Measurements from ENCODE around the gene RANGAP1. TPM values are rescaled to one million over a fixed set of nuclear protein-coding genes. Genes with fewer than 3 reads are reported as not detected.

Gene RANGAP1
- total and polyA plus RNA-seq, 8 donors = 18.9 to 127 (median 38.5) TPM

- intact Hi-C loops (cut with DNase I; ENCODE audit: low total_unique reads) = no loop called here
- no peak overlapping the region for H3K27ac ChIP-seq
- no peaks in the 10 kb centered on the region for H3K9me3 ChIP-seq
- H3K36me3 ChIP-seq = peaks cover 52 to 77% (median 75%) of the 10 kb centered on the region in 4 donors
- no peak for DNase-seq
- H3K27me3 ChIP-seq = no peaks in the 10 kb centered on the region
- no peaks in the 10 kb centered on the region for H3K4me1 ChIP-seq
- 86 to 94% (median 88%) methylated on average over 5 to 6 of the region's 6 CpGs for WGBS, 5 donors
- TF ChIP-seq EP300 (IDR thresholded peaks at IDR 0.05) (no peak), POLR2AphosphoS5 (IDR thresholded peaks at IDR 0.05) (no peak), POLR2A (IDR thresholded peaks at IDR 0.05) (no peak)
- TF ChIP-seq, protein P1, sequence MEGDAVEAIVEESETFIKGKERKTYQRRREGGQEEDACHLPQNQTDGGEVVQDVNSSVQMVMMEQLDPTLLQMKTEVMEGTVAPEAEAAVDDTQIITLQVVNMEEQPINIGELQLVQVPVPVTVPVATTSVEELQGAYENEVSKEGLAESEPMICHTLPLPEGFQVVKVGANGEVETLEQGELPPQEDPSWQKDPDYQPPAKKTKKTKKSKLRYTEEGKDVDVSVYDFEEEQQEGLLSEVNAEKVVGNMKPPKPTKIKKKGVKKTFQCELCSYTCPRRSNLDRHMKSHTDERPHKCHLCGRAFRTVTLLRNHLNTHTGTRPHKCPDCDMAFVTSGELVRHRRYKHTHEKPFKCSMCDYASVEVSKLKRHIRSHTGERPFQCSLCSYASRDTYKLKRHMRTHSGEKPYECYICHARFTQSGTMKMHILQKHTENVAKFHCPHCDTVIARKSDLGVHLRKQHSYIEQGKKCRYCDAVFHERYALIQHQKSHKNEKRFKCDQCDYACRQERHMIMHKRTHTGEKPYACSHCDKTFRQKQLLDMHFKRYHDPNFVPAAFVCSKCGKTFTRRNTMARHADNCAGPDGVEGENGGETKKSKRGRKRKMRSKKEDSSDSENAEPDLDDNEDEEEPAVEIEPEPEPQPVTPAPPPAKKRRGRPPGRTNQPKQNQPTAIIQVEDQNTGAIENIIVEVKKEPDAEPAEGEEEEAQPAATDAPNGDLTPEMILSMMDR (IDR thresholded peaks at IDR 0.05) = no peak
- no peak overlapping the region for H3K4me3 ChIP-seq
Measured at GRCh38 chr22:41229215-41229614, 56.8 kb downstream of the RANGAP1 start.

DNA sequence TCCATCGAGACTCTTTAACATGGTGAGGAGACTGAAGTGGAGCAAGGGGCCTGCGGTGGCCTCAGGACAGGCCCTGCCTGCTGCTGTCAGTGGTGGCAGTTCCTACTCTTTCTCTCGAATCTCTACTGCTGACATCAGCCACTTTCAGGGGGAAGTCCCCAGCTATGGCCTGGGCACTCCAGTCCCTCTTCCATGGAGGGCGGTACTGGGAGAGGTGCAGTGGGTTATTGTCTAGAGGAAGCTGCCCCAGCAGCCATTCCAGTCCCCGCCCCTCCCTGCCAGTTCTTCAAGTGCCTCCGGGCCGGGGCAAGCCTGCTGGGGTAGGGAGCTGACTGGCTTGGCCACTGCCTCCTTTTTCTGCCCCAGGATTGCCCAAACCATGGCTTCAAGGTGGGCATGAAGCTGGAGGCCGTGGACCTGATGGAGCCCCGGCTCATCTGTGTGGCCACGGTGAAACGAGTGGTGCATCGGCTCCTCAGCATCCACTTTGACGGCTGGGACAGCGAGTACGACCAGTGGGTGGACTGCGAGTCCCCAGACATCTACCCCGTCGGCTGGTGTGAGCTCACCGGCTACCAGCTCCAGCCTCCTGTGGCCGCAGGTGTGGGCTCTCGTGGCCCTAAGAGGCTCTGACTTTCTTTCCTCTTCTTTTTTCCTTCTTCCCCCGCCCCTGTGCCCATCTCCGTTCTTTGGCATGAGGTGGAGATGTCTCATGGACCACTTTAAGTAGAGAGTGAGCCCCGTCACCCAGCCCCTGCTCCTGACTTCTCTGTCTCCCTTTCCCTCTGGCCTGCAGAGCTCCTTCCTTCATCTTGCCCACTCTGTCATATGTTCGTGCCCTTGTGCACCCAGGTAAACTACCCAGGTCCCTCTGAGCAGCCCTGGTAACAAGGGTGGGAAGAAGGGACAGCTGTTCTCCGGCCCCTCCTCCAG, 59.0 kb downstream of the RANGAP1 start:
- peaks cover 70 to 100% (median 97%) of the 10 kb centered on the region in 4 donors for H3K36me3 ChIP-seq
- no peak for DNase-seq
- WGBS, 5 donors = 90 to 95% (median 93%) methylated on average over 26 of the region's 26 CpGs

DNA sequence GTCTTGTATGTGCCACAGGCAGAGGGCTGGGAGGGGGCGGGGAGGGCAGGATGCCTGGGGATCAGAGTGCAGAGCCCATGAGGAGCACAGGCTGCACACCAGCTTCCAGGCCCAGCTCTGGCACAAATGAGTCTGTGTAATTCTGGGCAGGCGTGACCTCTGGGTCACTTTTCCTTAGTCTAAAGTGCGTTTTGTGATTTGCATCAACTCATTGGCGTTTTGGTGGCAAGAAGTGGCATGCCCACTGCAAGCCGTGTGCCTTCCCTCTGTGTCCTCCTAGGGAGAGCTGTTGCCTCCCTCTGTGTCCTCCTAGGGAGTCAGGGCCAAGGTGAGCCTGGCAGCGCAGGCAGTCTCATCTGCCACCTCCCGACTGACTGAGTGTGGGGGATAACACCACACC, 62.5 kb downstream of the RANGAP1 start:
- Histone ChIP-seq H3K27me3 (no peaks in the 10 kb centered on the region), H3K27ac (no peak overlapping the region), H3K4me3 (no peak overlapping the region), H3K9me3 (no peaks in the 10 kb centered on the region), H3K4me1 (no peaks in the 10 kb centered on the region), H3K36me3 (peaks cover 70 to 100% (median 99%) of the 10 kb centered on the region in 4 donors)
- DNase-seq = no peak
- intact Hi-C loops (cut with DNase I; ENCODE audit: low total_unique reads) = no loop called here
- TF ChIP-seq EP300 (IDR thresholded peaks at IDR 0.05) = no peak
- TF ChIP-seq POLR2AphosphoS5 (IDR thresholded peaks at IDR 0.05) = no peak
- TF ChIP-seq POLR2A (IDR thresholded peaks at IDR 0.05) = no peak
- TF ChIP-seq, protein P1 (IDR thresholded peaks at IDR 0.05) = no peak
- 73 to 88% (median 85%) methylated on average over 7 of the region's 7 CpGs for WGBS, 5 donors

More for the DNA sequence above, 59.0 kb downstream of the RANGAP1 start:
- no peak for TF ChIP-seq EP300 (IDR thresholded peaks at IDR 0.05)
- H3K27ac ChIP-seq = peak overlapping the region in 1 of 5 donors; percentile 4
- no peaks in the 10 kb centered on the region for H3K27me3 ChIP-seq
- no peaks in the 10 kb centered on the region for H3K9me3 ChIP-seq
- intact Hi-C loops (cut with DNase I; ENCODE audit: low total_unique reads) = no loop called here
- no peak overlapping the region for H3K4me3 ChIP-seq
- H3K4me1 ChIP-seq = no peaks in the 10 kb centered on the region

DNA sequence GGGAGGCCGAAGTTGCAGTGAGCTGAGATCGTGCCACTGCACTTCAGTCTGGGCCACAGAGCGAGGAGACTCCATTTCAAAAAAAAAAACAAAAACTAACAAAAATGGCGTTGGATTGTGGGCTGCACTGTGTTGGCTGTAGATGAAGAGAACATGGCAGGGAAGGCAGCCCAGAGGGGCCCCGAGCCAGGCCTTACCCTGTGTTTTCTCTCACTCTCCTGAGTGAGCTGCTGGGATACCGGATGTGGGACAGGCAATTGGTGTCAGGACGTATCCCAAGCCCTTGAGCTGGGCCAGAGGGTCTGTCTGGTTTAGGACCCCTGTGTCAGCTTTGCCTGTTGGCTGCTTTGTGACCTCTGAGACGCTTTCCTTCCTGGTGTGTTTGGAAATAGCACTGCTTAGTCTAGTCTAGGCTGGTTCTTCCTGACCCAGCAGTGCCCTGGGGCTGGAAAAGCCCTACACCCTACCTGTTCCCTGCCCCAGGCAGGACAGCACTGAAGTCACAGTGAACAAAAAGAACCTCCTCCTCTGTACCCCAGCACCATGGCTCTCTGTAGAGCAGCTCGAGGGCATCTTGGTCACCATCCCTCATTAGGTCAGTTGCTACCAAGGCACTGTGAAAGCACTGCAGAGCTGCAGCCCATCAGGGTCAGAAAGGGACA, 63.0 kb downstream of the RANGAP1 start:
- no peak for DNase-seq
- Histone ChIP-seq H3K9me3 (no peaks in the 10 kb centered on the region), H3K27me3 (no peaks in the 10 kb centered on the region), H3K36me3 (peaks cover 66 to 96% (median 94%) of the 10 kb centered on the region in 4 donors), H3K4me3 (no peak overlapping the region), H3K4me1 (peaks cover 0 to 4% (median 3%) of the 10 kb centered on the region in 4 donors), H3K27ac (no peak overlapping the region)
- TF ChIP-seq POLR2AphosphoS5 (IDR thresholded peaks at IDR 0.05) = no peak
- TF ChIP-seq EP300 (IDR thresholded peaks at IDR 0.05) = no peak
- TF ChIP-seq, protein P1 (IDR thresholded peaks at IDR 0.05) = no peak
- TF ChIP-seq POLR2A (IDR thresholded peaks at IDR 0.05) = no peak
- intact Hi-C loops (cut with DNase I; ENCODE audit: low total_unique reads) = no loop called here
- 84 to 95% (median 91%) methylated on average over 8 to 9 of the region's 9 CpGs for WGBS, 5 donors

Measured in stomach (tissue), 9 donors.